Stimulated activated CD8-positive, alpha-beta memory T cell treated with anti-CD3 and anti-CD28 coated beads, Interleukin-4, amount 100 ng/mL, for 4 hours (primary cell): Measurements from ENCODE around the gene TCN1.
"Not testable (repeated sequence)": the region's sequence is repeated elsewhere in the genome, so short reads cannot be mapped to it uniquely, and the experiment has no call there.

Experiments used
- DNase-seq, 2 donors: peaks; one replicate each; pipeline ENCODE4 v3.0.0-alpha.2; 2020; ENCODE audit warnings: low read depth in 2 of 2, low spot score in 1 of 2

The TCN1 gene

DNA sequence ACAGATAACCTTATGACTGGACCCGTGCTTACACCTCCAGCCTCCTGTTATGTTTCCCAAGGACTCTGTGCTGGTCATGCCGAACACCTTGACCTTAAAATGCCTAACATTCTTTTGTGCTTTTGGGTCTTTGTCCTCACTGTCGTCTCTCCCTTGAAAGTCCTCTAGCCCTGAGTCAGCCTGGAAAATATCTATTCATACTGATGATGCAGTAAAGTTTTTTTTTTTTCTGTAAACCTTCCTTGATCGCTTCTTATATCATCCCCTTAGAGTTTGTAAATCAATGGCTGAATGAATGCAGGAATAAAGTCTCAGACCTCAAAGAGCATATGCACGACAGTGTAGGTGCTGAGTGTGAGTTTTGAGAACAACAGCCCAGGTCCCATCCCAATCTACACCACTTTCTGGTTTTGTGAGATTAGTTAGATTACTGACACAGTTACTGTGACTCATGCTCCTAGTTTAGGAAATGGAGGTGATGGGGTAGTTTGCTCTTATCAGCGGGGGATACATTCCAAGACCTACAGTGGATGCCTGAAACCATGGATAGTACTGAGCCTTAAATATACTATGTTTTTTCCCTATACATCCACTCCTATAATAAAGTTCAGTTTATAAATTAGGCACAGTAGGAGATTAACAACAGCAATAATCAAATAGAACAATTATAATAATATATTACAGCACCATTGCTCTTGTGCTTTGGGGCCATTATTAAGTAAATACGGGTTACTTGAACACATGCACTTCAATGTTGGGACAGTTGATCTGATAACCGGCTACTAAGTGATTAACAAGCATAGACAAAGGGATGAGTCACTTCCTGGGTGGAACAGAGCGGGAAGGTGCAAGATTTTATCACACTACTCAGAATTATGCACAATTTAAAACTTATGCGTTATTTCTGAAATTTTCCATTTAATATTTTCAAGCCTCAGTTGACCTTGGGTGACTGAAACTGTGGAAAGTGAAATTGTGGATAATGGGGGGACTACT, 8.6 kb downstream of the TCN1 start:
- DNase-seq, result no peak

DNA sequence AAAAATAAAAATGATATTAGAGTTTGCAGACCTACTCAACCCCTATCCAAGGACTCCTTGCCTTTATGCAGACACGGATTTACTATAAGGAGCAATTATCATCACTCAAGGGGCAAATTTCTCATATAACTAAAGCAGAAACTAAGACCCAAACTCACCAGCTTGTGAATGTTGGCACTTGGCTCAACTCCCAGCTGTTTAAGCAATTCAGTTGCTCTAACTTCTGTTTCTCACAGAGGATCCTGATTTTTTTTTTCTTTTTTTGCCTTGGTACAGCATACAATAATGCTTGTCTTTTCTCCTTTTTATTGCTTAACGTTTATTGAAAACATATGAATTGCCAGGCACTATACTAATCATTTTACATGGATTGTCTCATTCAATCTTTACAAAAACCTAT, 11.4 kb downstream of the TCN1 start:
- DNase-seq, result no peak

GRCh38 chr11:59851416-59851815, 14.9 kb downstream of the TCN1 start:
- not testable (repeated sequence) for DNase-seq

- DNase-seq, result not testable (repeated sequence)
These were observed 16.7 kb downstream of the TCN1 start for GRCh38 chr11:59849551-59849950.

- no peak for DNase-seq
These were observed 17.2 kb downstream of the TCN1 start for GRCh38 chr11:59849129-59849528.

DNA sequence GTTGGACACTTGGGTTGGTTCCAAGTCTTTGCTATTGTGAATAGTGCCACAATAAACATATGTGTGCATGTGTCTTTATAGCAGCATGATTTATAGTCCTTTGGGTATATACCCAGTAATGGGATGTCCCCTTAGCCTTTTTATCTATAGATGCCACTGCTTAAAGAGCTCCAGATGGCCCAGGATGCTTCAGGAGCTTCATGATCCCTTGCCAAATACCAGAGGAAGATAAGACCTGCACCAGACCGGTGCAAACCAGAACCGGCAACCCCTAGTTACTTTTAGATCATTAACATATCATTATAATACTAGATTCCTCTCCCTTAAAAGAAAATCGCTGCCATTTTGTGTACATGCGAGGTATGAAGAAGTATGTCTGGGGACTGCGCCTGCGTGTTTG, 17.8 kb downstream of the TCN1 start:
- not testable (repeated sequence) for DNase-seq

DNA sequence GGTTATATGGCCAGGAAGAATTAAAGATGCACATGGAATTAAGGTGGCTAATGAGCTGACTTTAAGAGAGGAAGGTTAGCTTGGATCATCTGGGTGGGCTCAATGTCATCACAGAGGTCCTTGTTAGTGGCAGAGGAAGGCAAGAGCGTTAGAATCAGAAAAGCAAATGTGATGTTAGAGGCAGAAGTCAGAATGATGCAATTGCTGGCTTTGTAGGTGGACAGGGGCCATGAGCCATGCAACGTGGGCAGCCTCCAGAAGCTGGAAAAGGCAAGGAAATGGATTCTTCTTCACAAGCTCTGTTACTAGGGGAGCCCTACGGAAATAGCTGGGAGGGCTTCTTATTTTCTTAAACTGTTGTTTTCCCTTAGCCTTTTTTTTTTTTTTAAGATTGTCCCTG, 18.7 kb downstream of the TCN1 start:
- DNase-seq, result no peak

- no peak for DNase-seq
These were observed 19.7 kb downstream of the TCN1 start for GRCh38 chr11:59846556-59846955.

GRCh38 chr11:59845399-59845798, 20.9 kb downstream of the TCN1 start, which contains the start of gene CBLIF:
TSS of gene CBLIF (minus strand) at chr11:59845499. CDS start at chr11:59845453, 46 bp downstream.
- DNase-seq, result no peak

DNA sequence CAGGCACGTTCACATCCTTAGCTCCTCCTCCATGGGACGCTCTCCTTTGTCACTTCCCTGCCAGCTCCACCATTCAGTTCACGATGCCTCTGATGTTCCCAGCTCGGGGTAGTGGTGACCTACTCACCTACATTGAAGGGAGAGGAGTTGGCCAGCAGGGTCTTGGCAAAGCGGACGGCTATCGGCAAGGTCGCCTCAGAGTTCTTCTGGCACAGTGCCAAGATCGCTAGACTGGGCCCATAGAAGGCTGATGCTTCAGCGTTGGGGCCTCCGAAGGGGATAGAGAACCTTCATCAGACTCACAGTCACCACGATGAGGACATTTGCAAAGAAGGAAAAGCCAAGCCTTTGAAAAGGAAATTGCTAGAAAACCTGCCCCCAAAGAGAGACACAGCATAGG, 24.0 kb downstream of the TCN1 start:
- no peak for DNase-seq

DNA sequence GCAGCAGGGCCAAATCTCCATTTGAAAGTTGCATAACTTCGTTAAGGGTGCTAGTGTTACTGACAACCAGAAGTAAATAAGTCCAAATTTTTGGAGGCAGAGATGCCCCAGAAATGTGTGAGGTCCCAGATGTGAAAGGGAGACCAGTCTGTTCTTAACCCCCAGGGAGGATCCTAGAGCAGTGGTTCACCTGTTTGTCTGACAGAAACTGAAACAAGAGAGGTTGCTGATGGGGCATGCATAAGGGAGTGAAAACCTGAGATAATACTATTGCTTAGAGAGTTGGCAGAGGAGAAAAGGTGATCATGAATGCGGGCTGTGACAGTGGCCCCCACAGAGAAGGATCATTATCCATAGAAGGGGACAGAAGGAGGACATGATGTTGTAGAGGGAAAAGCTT, 24.8 kb downstream of the TCN1 start:
- DNase-seq, result no peak

DNA sequence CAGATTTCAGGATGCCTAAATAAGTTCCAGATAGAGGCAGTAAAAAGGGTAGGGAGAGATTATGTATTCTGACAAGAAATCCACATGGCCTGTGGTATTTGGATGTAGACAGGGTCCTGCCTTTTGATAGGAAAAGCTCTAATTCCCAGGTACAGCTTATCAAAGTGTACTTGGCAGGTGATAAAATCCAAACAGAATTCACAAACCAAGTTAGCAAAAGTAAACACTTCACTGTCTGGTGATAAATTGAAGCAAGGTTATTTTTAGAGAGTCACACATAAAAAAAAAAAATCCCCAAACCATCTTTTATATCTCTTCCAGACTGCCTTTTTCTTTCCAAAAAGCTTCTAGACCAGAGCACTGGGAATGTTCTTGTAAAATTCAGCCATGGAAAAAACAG, 26.7 kb downstream of the TCN1 start:
- DNase-seq, result no peak

DNA sequence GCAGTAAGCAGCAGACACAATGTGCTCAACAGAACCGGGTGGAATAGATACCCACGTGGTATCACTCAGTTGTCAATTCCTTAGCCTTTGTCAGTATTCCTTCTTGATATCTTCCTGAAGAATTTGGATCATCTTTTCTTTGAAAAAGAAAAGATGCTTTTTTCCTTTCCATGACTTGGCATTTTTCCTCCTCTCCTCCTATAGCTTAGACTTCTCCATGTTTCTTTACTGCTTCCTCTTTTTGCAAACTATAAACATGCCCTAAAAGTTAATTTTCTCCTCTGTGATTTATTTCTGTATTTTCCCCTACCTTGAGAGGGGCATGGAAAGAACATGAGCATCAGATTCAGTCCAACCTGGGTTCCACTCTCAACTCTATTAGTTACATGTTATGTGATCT, 32.7 kb downstream of the TCN1 start:
- no peak for DNase-seq

DNA sequence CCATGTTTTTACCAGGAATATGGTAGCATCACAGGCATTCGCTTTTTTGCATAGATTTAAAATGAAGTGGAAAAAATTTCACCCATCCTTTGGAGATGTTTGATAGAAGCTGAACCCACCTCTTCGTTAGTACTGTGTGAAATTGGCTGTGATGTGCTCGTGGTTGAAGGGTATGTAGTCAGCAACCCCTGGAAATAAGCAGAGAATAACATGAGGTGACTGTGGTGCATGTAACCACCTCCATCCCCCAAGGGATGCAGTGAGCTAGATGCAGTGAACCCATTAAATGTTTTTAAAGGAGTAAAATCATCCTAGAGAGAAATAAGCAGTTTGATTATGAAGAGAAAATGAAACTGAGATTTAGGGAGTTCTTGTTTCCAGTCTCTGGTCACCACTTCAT, 36.9 kb downstream of the TCN1 start:
- DNase-seq, result no peak

DNA sequence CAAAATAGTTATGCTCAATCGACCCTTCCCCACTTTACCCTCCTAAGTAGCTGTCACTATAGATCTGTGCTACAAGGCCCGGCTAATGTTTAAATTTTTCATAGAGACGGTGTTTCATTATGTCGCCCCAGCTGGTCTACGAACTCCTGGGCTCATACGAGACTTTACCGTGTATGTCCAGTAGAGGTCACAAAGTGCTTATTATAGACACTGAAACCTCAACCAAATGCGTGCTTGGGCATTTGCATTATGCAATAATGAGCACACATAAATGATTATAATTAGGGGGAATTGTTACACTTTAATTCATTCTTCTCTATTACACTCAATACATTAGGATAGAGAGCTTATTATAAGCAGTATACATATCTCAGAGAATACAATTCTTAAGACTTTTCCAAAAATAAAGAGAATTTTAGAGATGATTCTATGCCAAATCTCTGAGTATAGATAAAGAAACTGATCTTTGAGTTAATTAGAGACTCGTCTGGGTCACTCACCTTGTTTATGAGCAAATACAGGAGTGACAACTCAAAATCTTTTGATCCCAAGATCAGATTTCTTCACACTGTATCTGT, 43.2 kb downstream of the TCN1 start:
- DNase-seq, result peak in 1 of 2 donors; percentile 6

DNA sequence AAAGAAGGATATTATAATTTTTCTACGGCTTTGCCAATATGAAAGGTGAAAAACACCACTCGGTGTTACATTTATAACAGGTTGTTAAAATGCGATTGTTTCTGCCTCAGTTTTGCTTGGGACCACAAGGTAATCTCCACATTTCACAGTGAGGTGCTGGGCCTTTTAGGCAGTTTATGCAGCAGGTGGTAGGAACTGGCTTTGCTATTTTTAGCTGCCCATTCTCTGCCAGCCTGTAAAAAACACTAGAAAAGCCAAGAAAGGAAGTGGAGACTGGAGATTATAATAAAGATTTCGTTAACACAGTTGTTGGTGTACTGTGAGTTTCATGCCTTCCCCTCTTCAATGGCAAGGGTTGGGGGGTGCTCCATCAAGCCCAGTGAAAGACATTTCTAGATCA, 47.7 kb downstream of the TCN1 start:
- no peak for DNase-seq

- DNase-seq, result not testable (repeated sequence)
These were observed 49.9 kb downstream of the TCN1 start for GRCh38 chr11:59816434-59816833.

- no peak for DNase-seq
These were observed 50.5 kb downstream of the TCN1 start for GRCh38 chr11:59815754-59816153.

DNA sequence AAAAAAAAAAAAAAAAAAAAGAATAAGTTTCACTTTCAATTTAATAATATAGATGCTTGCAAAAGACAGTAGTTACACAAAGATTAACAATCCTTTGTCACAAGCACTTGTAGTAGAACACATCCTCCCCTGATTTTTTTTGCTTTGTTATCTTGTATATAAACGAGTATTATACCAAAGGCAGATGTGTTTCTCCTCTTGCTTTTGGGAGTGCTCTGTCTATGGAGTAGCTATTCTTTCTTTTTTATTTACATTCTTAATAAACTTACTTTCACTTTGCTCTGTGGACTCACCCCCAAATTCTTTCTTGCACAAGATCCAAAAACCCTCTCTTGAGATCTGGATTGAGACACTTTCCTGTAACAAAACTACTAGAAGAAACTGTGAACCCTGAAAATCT, 52.3 kb downstream of the TCN1 start:
- DNase-seq, result no peak

- DNase-seq, result no peak
These were observed 52.9 kb downstream of the TCN1 start for GRCh38 chr11:59813364-59813763.

DNA sequence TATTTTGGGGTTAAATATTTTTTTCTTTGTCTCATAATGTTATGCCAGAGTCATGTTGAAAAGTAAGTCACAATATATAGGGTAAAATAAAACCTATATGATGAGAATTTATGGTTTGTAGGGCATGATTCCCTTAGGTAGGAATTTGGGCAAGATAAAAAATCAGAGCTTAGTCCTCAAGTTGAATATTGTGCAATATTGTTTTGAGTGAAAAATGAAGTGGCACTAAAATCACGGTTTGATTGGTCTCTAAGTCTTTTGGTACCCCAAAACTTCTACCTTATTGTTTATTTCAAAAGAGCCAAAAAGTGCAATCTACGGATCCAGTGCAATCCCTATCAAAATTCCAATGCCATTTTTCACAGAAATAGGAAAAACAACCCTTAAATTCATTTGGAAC, 54.1 kb downstream of the TCN1 start:
- no peak for DNase-seq

GRCh38 chr11:59810911-59811259, 55.4 kb downstream of the TCN1 start:
- DNase-seq, result no peak
